Parathyroid adenoma (tissue), 2 donors: ENCODE data around the gene SPESP1.
"Not testable (repeated sequence)": the region's sequence is repeated elsewhere in the genome, so short reads cannot be mapped to it uniquely, and the experiment has no call there.

ENCODE experiments used
- H2AFZ ChIP-seq: fragments of 300-600 bp; sonication (generic); one replicate; pipeline ENCODE4 v1.7.0; 2017; ENCODE audit warnings: antibody characterized with exemption, mild to moderate bottlenecking
- H3K27ac ChIP-seq: fragments of 300-600 bp; sonication (generic); one replicate; pipeline ENCODE4 v1.7.0; 2017
- H3K27me3 ChIP-seq: fragments of 300-600 bp; sonication (generic); one replicate; pipeline ENCODE4 v1.7.0; 2017; ENCODE audit warnings: low read length; ENCODE audit not compliant: control insufficient read depth, insufficient read depth
- H3K36me3 ChIP-seq: fragments of 300-600 bp; sonication (generic); one replicate; pipeline ENCODE4 v1.7.0; 2017; ENCODE audit warnings: low read length; ENCODE audit not compliant: control insufficient read depth, insufficient read depth
- H3K4me1 ChIP-seq: fragments of 300-600 bp; sonication (generic); one replicate; pipeline ENCODE4 v1.7.0; 2017; ENCODE audit warnings: control low read depth
- H3K4me2 ChIP-seq: fragments of 300-600 bp; sonication (generic); one replicate; pipeline ENCODE4 v1.7.0; 2017; ENCODE audit warnings: low read length
- H3K4me3 ChIP-seq: fragments of 300-600 bp; sonication (generic); one replicate; pipeline ENCODE4 v1.7.0; 2017; ENCODE audit warnings: low read depth, low read length
- H3K79me2 ChIP-seq: fragments of 300-600 bp; sonication (generic); one replicate; pipeline ENCODE4 v1.7.0; 2017; ENCODE audit warnings: control low read depth
- H3K9ac ChIP-seq: fragments of 300-600 bp; sonication (generic); one replicate; pipeline ENCODE4 v1.7.0; 2017; ENCODE audit warnings: mild to moderate bottlenecking
- H3K9me3 ChIP-seq: fragments of 300-600 bp; sonication (generic); one replicate; pipeline ENCODE4 v1.7.0; 2017; ENCODE audit warnings: low read length; ENCODE audit not compliant: control insufficient read depth
- TF ChIP-seq, protein P1 (sequence below): fragments of 300-600 bp; sonication (generic); IDR thresholded peaks from one replicate; pipeline ENCODE4 v1.7.0; 2017; ENCODE audit warnings: antibody characterized with exemption, mild to moderate bottlenecking
- donor health status: primary hyperparathyroidism.

The SPESP1 gene

DNA sequence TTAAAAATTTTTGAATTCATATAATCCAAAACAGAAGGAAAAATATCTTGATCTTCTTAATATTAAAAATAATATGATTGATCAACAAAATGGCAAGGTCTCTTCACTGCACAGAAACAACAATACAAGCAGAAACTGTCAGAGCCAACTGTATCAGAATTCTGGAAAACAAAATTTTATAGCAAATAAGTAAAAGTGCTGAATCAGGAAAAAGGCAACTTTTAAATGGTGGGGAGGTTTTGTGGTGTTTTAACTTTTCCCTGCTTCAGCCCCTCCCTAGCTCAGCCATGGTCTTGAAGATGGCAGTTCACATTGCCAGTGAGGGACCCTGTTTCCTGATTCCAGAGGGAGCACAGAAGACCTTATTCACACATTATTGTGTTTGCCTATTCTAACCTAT lies 37.6 kb downstream of the SPESP1 start:
- TF ChIP-seq, protein P1, sequence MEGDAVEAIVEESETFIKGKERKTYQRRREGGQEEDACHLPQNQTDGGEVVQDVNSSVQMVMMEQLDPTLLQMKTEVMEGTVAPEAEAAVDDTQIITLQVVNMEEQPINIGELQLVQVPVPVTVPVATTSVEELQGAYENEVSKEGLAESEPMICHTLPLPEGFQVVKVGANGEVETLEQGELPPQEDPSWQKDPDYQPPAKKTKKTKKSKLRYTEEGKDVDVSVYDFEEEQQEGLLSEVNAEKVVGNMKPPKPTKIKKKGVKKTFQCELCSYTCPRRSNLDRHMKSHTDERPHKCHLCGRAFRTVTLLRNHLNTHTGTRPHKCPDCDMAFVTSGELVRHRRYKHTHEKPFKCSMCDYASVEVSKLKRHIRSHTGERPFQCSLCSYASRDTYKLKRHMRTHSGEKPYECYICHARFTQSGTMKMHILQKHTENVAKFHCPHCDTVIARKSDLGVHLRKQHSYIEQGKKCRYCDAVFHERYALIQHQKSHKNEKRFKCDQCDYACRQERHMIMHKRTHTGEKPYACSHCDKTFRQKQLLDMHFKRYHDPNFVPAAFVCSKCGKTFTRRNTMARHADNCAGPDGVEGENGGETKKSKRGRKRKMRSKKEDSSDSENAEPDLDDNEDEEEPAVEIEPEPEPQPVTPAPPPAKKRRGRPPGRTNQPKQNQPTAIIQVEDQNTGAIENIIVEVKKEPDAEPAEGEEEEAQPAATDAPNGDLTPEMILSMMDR, result no peak
- H3K79me2 ChIP-seq, result no peaks in the 10 kb centered on the region
- peaks cover 8% of the 10 kb centered on the region for H3K4me1 ChIP-seq
- H2AFZ ChIP-seq, result no peak overlapping the region
- H3K4me3 ChIP-seq, result no peak overlapping the region
- H3K36me3 ChIP-seq, result no peaks in the 10 kb centered on the region
- H3K27me3 ChIP-seq, result no peaks in the 10 kb centered on the region
- no peak overlapping the region for H3K9ac ChIP-seq
- peaks cover 5% of the 10 kb centered on the region for H3K9me3 ChIP-seq
- H3K4me2 ChIP-seq, result no peak overlapping the region
- no peak overlapping the region for H3K27ac ChIP-seq

GRCh38 chr15:68969298-68969697 lies 39.0 kb downstream of the SPESP1 start:
- peaks cover 5% of the 10 kb centered on the region for H3K9me3 ChIP-seq
- H3K36me3 ChIP-seq, result no peaks in the 10 kb centered on the region
- H3K4me1 ChIP-seq, result peaks cover 9% of the 10 kb centered on the region
- H3K79me2 ChIP-seq, result no peaks in the 10 kb centered on the region
- TF ChIP-seq, protein P1, result no peak
- H2AFZ ChIP-seq, result no peak overlapping the region
- H3K27ac ChIP-seq, result no peak overlapping the region
- no peak overlapping the region for H3K4me2 ChIP-seq
- no peaks in the 10 kb centered on the region for H3K27me3 ChIP-seq
- H3K4me3 ChIP-seq, result no peak overlapping the region
- H3K9ac ChIP-seq, result no peak overlapping the region

- Histone ChIP-seq H3K4me2 (no peak overlapping the region), H2AFZ (peak overlapping the region; percentile 66), H3K9me3 (peaks cover 5% of the 10 kb centered on the region), H3K79me2 (no peaks in the 10 kb centered on the region), H3K36me3 (no peaks in the 10 kb centered on the region), H3K4me1 (peaks cover 9% of the 10 kb centered on the region), H3K4me3 (no peak overlapping the region), H3K9ac (no peak overlapping the region), H3K27me3 (no peaks in the 10 kb centered on the region), H3K27ac (peak overlapping the region; percentile 80)
- TF ChIP-seq, protein P1, result no peak
These were observed 42.1 kb downstream of the SPESP1 start for GRCh38 chr15:68972201-68973065.

DNA sequence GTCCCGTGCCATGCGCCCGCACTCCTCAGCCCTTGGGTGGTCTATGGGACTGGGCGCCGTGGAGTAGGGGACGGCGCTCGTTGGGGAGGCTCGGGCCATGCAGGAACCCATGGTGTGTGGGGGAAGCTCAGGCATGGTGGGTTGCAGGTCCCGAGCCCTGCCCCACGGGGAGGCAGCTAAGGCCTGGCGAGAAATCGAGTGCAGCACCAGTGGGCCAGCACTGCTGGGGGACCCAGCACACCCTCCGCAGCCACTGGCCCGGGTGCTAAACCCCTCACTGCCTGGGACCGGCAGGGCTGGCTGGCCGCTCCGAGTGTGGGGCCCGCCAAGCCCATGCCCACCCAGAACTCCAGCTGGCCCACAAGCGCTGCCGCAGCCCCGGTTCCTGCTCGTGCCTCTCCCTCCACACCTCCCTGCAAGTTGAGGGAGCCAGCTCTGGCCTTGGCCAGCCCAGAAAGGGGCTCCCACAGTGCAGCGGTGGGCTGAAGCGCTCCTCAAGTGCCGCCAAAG lies 45.4 kb downstream of the SPESP1 start:
- not testable (repeated sequence) for H3K9me3 ChIP-seq, H3K4me3 ChIP-seq, H3K79me2 ChIP-seq, H3K4me2 ChIP-seq, H3K27ac ChIP-seq, H3K9ac ChIP-seq, H3K27me3 ChIP-seq, H3K36me3 ChIP-seq, H2AFZ ChIP-seq
- peaks cover 13% of the 10 kb centered on the region for H3K4me1 ChIP-seq

GRCh38 chr15:68977426-68977825 lies 47.1 kb downstream of the SPESP1 start:
- not testable (repeated sequence) for H3K4me1 ChIP-seq, H3K79me2 ChIP-seq, H2AFZ ChIP-seq, H3K27ac ChIP-seq, H3K9me3 ChIP-seq, H3K4me2 ChIP-seq, H3K4me3 ChIP-seq, H3K36me3 ChIP-seq, H3K27me3 ChIP-seq, H3K9ac ChIP-seq
